ENCODE measurements around the gene EXOC6B.
"Not testable (repeated sequence)": the region's sequence is repeated elsewhere in the genome, so short reads cannot be mapped to it uniquely, and the experiment has no call there.

Gene EXOC6B

GRCh38 chr2:72535586-72535985 lies 290.2 kb downstream of the EXOC6B start:
- DNase-seq, result not testable (repeated sequence)

GRCh38 chr2:72533765-72534164 lies 292.1 kb downstream of the EXOC6B start:
- no peak for DNase-seq

GRCh38 chr2:72527424-72527823 lies 298.4 kb downstream of the EXOC6B start:
- DNase-seq, result no peak

- no peak for DNase-seq
Measured at GRCh38 chr2:72526623-72527022, 299.2 kb downstream of the EXOC6B start.

- DNase-seq, result no peak
Measured at GRCh38 chr2:72524071-72524470, 301.8 kb downstream of the EXOC6B start.

- no peak for DNase-seq
Measured at GRCh38 chr2:72515696-72516095, 310.1 kb downstream of the EXOC6B start.

- DNase-seq, result no peak
Measured at GRCh38 chr2:72513011-72513410, 312.8 kb downstream of the EXOC6B start.

GRCh38 chr2:72512376-72512775 lies 313.5 kb downstream of the EXOC6B start:
- no peak for DNase-seq

GRCh38 chr2:72511906-72512305 lies 313.9 kb downstream of the EXOC6B start:
- DNase-seq, result no peak

GRCh38 chr2:72497763-72498162 lies 328.1 kb downstream of the EXOC6B start:
- no peak for DNase-seq

- DNase-seq, result no peak
Measured at GRCh38 chr2:72496479-72496878, 329.4 kb downstream of the EXOC6B start.

- DNase-seq, result no peak
Measured at GRCh38 chr2:72494392-72494791, 331.4 kb downstream of the EXOC6B start.

- not testable (repeated sequence) for DNase-seq
Measured at GRCh38 chr2:72484622-72485021, 341.2 kb downstream of the EXOC6B start.

GRCh38 chr2:72483346-72483745 lies 342.5 kb downstream of the EXOC6B start:
- no peak for DNase-seq

- no peak for DNase-seq
Measured at GRCh38 chr2:72475246-72475645, 350.6 kb downstream of the EXOC6B start.

GRCh38 chr2:72457801-72458516 lies 367.9 kb downstream of the EXOC6B start:
- no peak for DNase-seq

GRCh38 chr2:72454189-72454588 lies 371.6 kb downstream of the EXOC6B start:
- no peak for DNase-seq

- no peak for DNase-seq
Measured at GRCh38 chr2:72442270-72442669, 383.6 kb downstream of the EXOC6B start.

- no peak for DNase-seq
Measured at GRCh38 chr2:72439892-72440291, 385.9 kb downstream of the EXOC6B start.

- no peak for DNase-seq
Measured at GRCh38 chr2:72438364-72438763, 387.5 kb downstream of the EXOC6B start.

GRCh38 chr2:72431737-72432136 lies 394.1 kb downstream of the EXOC6B start:
- no peak for DNase-seq

- DNase-seq, result no peak
Measured at GRCh38 chr2:72427022-72427861, 398.6 kb downstream of the EXOC6B start.

GRCh38 chr2:72425996-72426395 lies 399.8 kb downstream of the EXOC6B start:
- no peak for DNase-seq

- no peak for DNase-seq
Measured at GRCh38 chr2:72423756-72424155, 402.1 kb downstream of the EXOC6B start.
